GM12878 (cell line): ENCODE results near the gene MARVELD3.

Experiments used
- CREB1 ChIP-seq: IDR thresholded peaks from 2 replicates; pipeline ENCODE4 v1.6.1; 2012; ENCODE audit warnings: low read depth, mild to moderate bottlenecking, inconsistent platforms
- POLR2AphosphoS5 ChIP-seq: IDR thresholded peaks from 2 replicates; pipeline ENCODE4 v1.6.1; 2011; ENCODE audit warnings: mild to moderate bottlenecking, low read length, inconsistent platforms
- TF ChIP-seq, protein P1 (sequence below): fragments of 450-650 bp; IDR thresholded peaks from 2 replicates; pipeline ENCODE4 v1.6.1; 2017; ENCODE audit warnings: mild to moderate bottlenecking, low read depth, inconsistent platforms; ENCODE audit not compliant: poor library complexity, severe bottlenecking
- TF ChIP-seq, protein P2 (sequence below), 3 experiments: IDR thresholded peaks in 2 of 3; conservative IDR thresholded peaks in 1 of 3; 2 replicates each; pipeline ENCODE4 v1.5.1; 2011; ENCODE audit warnings: low read depth in 3 of 3, low read length in 3 of 3, mild to moderate bottlenecking in 3 of 3, control low read depth in 2 of 3, moderate library complexity in 2 of 3, inconsistent platforms in 1 of 3, mixed read lengths in 1 of 3; ENCODE audit not compliant: control insufficient read depth in 2 of 3, insufficient read depth in 1 of 3; ENCODE audit errors: extremely low read depth in 1 of 3

DNA sequence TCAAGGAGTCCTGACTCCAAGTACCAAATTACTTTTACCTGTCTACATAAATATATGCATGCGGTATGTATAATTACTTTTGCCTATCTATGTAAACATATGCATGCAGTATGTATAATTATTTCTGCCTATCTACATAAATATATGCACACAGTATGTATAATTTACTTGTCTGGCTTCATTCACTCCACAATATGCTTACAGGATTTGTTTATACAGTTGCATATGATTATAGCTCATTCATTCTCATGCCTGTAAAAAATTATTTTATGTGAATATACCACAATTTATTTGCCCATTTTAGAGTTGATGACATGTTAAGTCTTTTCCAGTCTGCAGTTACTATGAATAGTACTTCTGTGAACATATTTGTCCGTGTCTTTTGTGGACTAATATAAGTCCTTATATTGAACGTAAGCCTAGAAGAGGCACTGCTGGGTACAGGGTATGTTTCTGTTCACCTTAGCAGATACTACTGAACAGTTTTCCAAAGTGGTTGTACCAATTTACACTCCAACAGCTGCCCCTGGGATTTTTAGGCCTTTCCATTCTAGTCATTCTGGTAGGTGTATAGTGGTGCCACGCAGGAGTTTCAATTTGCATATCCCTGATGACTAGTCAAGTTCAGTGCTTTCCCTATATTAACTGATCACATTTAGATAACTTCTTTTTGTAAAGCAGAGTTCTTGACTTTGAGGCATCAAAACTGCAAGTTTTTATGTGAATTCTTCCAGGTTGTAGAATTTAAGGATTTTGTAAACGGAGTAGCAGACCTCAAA, 47.0 kb downstream of the MARVELD3 start:
- TF ChIP-seq, protein P1, sequence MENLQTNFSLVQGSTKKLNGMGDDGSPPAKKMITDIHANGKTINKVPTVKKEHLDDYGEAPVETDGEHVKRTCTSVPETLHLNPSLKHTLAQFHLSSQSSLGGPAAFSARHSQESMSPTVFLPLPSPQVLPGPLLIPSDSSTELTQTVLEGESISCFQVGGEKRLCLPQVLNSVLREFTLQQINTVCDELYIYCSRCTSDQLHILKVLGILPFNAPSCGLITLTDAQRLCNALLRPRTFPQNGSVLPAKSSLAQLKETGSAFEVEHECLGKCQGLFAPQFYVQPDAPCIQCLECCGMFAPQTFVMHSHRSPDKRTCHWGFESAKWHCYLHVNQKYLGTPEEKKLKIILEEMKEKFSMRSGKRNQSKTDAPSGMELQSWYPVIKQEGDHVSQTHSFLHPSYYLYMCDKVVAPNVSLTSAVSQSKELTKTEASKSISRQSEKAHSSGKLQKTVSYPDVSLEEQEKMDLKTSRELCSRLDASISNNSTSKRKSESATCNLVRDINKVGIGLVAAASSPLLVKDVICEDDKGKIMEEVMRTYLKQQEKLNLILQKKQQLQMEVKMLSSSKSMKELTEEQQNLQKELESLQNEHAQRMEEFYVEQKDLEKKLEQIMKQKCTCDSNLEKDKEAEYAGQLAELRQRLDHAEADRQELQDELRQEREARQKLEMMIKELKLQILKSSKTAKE, result no peak
- TF ChIP-seq CREB1, result no peak
- no peak for TF ChIP-seq POLR2AphosphoS5
- TF ChIP-seq, protein P2, sequence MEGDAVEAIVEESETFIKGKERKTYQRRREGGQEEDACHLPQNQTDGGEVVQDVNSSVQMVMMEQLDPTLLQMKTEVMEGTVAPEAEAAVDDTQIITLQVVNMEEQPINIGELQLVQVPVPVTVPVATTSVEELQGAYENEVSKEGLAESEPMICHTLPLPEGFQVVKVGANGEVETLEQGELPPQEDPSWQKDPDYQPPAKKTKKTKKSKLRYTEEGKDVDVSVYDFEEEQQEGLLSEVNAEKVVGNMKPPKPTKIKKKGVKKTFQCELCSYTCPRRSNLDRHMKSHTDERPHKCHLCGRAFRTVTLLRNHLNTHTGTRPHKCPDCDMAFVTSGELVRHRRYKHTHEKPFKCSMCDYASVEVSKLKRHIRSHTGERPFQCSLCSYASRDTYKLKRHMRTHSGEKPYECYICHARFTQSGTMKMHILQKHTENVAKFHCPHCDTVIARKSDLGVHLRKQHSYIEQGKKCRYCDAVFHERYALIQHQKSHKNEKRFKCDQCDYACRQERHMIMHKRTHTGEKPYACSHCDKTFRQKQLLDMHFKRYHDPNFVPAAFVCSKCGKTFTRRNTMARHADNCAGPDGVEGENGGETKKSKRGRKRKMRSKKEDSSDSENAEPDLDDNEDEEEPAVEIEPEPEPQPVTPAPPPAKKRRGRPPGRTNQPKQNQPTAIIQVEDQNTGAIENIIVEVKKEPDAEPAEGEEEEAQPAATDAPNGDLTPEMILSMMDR (IDR thresholded peaks at IDR 0.05 in 2 of 3, conservative IDR thresholded peaks at IDR 0.05 in 1 of 3; ENCODE audit: control insufficient read depth in 2 of 3, extremely low read depth in 1 of 3, insufficient read depth in 1 of 3, low read depth in 3 of 3, low read length in 3 of 3), result no peak
